Heart left ventricle (tissue), 13 donors: ENCODE data around the gene STMND1.

Experiments
- CTCF ChIP-seq, 12 donors: fragments of 200-600 bp; sonication (generic) in 4 of 12; IDR thresholded peaks; one replicate each; pipeline versions ENCODE4 v1.5.0 to v1.8.0; 2018 to 2022; ENCODE audit warnings: antibody characterized with exemption in 12 of 12, mild to moderate bottlenecking in 5 of 12
- POLR2A ChIP-seq, 2 donors: fragments of 450-650 bp; IDR thresholded peaks; one replicate each; pipeline ENCODE4 v1.6.1; 2017; ENCODE audit warnings: antibody characterized with exemption in 2 of 2, mild to moderate bottlenecking in 2 of 2, moderate library complexity in 2 of 2
- donor health status: ischemic (EF 13 %, LVEDD 7.1; RV severe dilation, severe dysfunction).
- donor health status: DM: no; HTN: yes; CAD: no.
- donor health status: DM: no; HTN: no; CAD: no.
- donor health status: ischemic (EF 25% LVEDD 6.9; RV normal size, moderate dysfunction).
- donor health status: ischemic (EF 25% LVEDD 5.7; RV mildly dilated, moderate dysfunction).
- donor health status: ischemic (EF 35%, LVEDD 5.7; RV mildly dilated, moderate dysfunction).
- donor health status: nonischemic (EF 11% LVEDD 7.7; RV severe dilation, severe dysfunction).
- donor health status: DM: yes; HTN: yes; CAD: no.
- donor health status: PGD.
- donor health status: ischemic (EF 29% LVEDD 5.4; RV normal size, mild dysfunction).
- donor health status: nonischemic (EF 23%, LVEDD 6.1; RV moderate dilation, normal function).

GRCh38 chr6:17081273-17081672, 20.6 kb upstream of the STMND1 start:
- no peak for TF ChIP-seq CTCF (IDR thresholded peaks at IDR 0.05)
- no peak for TF ChIP-seq POLR2A (IDR thresholded peaks at IDR 0.05)
